ENCODE data around the gene GGA1.
"Not testable (repeated sequence)": the region's sequence is repeated elsewhere in the genome, so short reads cannot be mapped to it uniquely, and the experiment has no call there.

GGA1 gene

GRCh38 chr22:37571258-37571991 lies 37.2 kb upstream of the GGA1 start:
- DNase-seq: no peak

DNA sequence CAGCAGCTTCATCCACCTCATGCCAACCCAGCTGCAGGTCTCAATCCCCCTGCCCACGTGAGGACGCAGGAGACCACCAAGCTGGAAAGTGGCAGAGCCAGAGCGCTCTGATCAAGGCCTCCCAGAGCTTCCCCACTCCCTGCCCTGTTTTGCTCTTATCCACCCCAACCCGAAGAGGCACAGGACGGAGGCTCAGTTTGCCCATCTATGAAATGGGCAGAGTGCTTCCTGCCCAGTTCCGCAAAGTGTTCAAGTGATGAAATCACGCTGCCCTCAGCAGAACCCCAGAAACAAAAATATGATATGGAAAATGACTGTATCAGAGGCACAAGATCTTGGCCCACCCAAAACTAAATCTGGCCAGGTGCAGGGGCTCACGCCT lies 36.7 kb upstream of the GGA1 start:
- DNase-seq: no peak

DNA sequence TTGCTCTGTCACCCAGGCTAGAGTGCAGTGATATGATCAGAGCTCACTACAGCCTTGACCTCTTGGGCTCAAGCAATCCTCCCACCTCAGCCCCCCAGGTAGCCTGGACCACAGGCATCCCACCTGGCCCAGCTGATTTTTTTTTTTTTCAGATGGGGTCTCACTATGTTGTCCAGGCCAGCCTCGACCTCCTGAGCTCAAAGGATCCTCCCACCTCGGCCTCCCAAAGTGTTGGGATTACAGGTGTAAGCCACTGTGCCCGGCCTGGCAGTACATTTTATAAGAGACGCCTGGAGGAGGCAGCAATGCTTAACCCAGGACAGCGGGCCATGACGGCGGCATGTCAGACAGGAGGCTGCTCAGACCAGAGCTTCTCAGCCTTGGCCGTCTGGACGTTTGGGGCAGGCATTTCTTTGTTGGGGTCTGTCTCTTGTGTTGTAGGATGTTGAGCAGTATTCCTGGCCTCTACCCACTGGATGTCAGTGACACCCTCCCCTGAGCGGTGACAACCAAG lies 33.1 kb upstream of the GGA1 start:
- no peak for DNase-seq

- DNase-seq: no peak
Measured at GRCh38 chr22:37578002-37578401, 30.6 kb upstream of the GGA1 start.

DNA sequence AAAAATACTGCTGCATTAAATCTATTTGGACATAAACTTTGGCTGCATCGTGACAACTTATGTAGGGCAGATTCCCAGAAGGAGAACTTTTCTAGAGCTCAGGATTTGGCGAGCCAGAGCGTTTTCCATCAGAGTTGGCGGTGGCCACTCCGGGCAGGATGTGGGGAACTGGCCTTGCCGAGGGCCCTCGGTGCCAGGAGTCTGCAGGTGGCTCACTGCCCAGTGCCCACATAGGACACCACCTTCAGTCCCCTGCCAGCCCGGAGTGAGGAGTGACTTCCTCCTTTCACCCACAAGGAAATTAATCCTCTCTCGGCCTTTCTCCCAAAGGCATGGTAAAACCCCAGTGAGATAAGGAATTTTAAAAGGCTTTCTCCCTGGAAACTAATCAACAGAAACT lies 27.1 kb upstream of the GGA1 start:
- DNase-seq: no peak

DNA sequence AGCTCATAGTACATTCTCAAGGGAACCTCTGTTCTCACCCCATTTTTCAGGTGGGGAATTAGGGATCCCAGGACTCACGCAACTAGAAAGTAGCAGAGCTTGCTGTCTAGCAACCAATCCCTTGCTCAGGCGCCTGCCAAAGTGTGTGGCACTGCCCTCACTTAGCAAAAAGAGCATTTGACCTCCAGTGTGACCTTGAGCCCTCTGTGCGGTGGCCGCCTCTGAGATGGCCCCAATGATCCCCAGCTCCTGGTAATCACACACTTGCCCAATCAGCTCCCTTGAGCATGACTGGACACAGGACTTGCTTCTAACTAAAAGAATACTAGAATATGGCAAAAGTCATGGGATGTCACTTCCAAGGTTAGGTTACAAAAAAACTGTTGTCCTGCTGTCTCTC lies 26.1 kb upstream of the GGA1 start:
- no peak for DNase-seq

DNA sequence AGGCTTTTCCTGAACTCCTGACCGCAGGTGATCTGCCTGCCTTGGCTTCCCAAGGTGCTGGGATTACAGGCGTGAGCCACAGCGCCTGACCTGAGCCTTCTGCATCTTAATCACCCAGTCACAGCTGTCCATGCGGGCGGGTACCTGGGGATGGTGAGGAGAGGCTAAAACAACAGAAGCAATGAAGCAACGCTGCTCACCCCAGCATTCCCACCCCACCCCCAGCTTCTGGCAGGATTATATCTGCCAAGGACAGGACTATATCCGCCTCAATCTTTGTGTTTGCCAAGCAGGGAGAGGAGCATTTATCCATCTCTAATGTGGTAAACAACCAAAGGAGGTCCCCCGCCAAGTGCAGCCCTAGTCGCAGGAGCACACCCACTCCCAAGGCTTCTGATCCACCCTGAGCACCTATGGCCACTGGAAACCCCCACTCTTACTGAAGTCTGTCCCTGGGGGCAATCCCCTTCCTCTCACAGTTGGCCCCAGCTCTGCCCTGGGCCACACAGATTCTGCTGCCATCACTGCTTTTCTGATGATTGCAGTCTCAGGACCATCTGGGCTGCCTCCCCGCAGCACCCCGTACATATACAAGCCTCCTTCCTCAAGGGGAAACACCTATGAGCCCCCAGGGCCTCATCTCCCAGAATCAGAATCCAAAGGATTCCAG lies 20.0 kb upstream of the GGA1 start:
- DNase-seq: no peak

- DNase-seq: no peak
Measured at GRCh38 chr22:37589636-37590035, 19.0 kb upstream of the GGA1 start.

DNA sequence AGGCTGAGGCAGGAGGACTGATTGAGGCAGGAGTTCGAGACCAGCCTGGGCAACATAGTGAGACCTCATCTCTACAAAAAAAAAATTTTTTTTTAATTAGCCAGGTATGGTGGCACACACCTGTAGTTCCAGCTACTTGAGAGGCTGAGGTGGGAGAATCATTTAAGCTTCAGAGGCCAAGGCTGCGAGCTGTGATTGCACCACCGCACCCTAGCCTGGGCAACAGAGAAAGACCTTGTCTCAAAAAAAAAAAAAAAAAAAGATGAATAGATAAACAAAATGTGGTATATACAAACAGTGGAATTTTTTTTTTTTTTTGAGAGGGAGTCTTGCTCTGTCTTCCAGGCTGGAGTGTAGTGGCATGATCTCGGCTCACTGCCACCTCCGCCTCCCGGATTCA lies 17.6 kb upstream of the GGA1 start:
- not testable (repeated sequence) for DNase-seq

GRCh38 chr22:37591823-37592404 lies 16.7 kb upstream of the GGA1 start:
- no peak for DNase-seq

- DNase-seq: no peak
Measured at GRCh38 chr22:37594237-37594636, 14.4 kb upstream of the GGA1 start.

DNA sequence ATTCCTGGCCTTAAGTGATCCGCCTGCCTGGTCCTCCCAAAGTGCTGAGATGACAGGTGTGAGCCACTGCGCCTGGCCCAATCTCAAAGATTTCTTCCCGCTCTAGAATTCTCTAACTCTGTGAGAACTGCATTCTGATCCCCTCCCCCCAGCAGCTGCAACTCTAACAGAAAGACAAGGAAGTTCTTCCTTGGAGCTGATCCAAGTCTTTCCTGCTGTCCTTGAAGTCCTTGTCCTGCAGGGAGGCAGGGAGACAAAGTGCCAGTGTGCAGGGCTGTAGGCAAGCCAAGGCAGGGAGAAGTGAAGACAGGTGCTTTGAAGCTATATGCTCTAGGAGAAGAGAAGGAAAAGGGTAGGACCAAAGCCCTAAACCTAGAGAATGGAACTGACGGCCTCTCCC lies 9.5 kb upstream of the GGA1 start:
- peak; percentile 11 for DNase-seq

GRCh38 chr22:37601203-37601539 lies 7.5 kb upstream of the GGA1 start:
- no peak for DNase-seq

DNA sequence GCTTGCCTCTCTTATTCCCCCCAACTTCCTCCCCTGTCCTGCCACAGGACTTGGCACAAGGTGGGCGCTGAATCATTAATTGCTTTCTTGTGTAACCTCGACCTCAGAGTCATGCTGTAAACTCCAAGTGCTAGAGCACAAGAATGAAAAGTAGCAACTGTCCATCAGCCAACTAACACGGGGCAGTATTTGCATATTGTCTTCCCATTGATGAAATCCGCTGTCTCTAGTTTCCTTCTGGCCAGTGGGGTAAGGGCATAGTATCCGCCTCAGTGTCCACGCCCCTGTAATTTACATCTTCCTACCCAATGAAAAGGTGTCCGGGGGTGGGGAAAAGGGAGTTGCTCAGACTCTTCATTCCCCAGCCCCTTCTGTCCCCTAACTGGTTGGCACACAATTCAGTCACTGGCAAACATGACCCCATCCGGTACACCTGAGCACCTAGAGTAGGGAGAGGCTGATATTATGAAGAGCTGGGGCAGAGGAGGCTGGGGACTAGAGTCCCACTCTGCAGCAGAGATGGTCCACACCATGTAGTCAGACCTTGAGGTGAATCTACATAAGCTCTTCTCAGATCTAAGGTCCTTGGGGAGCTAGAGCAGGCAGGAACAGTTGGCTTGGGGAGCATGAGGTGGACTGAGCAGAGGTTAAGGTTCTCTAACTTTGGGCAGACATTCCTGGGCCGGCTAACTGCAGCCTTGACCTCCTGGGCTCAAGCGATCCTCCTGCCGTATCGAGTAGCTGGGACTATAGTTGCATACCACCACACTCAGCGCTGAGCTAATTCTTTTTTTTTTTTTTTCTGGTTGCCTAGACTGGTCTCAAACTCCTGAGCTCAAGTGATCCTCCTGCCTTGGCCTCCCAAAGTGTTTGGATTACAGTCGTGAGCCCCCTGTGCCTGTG lies 6.8 kb upstream of the GGA1 start:
- DNase-seq: no peak

- DNase-seq: not testable (repeated sequence)
Measured at GRCh38 chr22:37602546-37603277, 5.9 kb upstream of the GGA1 start.

GRCh38 chr22:37604074-37604473 lies 4.6 kb upstream of the GGA1 start:
- no peak for DNase-seq

- DNase-seq: no peak
Measured at GRCh38 chr22:37604875-37605274, 3.8 kb upstream of the GGA1 start.

- DNase-seq: peak; percentile 85
Measured at GRCh38 chr22:37607010-37607934, 1.4 kb upstream of the GGA1 start.

DNA sequence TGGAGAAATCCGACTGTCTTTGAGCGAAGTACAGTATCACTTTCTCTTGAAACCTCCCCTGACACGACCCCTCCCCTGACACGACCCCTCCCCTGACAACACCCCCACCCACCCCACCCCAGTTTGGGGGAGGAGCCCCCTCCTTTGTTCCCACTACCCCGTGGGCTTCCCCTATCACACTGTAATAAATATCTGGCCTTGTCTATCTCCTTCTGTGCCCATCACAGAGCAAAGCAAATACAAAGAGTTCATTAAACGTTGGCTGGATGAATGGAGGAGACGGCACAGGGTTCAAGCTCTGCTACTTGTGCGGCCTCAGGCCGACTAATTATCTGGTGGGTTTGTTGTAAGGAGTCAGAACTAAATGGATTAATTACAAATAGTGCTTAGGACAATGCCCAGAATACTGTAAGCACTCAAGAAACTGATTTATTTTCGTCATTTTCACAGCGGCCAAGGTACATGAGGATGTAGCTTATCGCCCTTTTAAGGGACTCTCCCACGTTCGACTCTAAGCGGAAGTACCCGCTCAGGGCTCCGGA lies 628 bp upstream of the GGA1 start:
- no peak for DNase-seq

DNA sequence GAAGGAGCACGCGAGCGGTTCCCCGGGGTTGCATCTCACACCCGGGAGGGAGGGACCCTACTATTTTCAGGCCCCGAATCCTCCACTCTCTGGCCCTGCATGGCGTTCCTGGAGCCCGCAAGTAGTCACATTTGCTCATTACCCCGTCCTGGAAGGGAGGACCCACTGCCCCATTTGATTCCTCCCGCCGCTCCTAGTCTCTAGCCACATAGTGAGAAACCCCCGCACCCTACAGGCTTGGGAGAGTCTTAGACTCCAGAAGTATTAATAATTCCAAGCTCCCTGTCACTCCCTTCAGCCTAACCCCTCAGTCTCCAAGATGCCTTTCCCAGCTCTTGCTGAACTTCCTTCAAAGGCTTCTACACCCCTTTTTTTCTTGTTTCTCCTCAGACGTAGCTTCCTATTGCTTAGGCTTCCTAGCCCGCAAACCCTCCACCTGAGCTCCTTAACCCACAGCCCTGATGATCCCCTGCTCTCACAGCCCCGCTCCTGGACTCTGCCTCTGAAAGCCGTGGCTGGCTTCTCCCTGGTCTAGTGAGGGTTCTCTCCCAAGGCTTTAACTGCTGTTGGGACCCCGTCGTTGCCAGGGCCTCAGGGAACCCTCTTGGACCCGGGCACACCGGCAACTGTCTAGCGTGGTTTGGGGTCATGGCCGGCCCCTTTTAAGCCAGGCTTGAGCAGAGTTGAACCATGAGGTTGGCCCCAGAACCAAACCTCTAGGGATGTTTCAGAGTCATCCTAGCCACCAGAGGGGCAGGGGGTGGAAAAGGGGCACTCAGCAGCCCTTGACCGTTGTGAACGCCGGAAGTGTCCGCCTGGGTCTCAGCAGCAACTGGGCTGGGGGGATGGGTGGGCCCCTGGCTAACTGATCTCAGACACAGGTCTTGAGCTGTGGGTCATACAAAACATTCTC lies 862 bp downstream of the GGA1 start:
- no peak for DNase-seq

Measured in NCI-H1105 (cell line).